ENCODE results near the gene ELAVL3. TPM values are rescaled to one million over a fixed set of nuclear protein-coding genes. Genes with fewer than 3 reads are reported as not detected.
A peak's percentile ranks its signal among the peaks of the same experiment; 100 is the strongest.
"Not testable (repeated sequence)": the region's sequence is repeated elsewhere in the genome, so short reads cannot be mapped to it uniquely, and the experiment has no call there.

ELAVL3 gene
- total RNA-seq, 1 donor from 2014 or later: 0.20 TPM

GRCh38 chr19:11435833-11436313, 45.0 kb downstream of the ELAVL3 start:
- DNase-seq: no peak

DNA sequence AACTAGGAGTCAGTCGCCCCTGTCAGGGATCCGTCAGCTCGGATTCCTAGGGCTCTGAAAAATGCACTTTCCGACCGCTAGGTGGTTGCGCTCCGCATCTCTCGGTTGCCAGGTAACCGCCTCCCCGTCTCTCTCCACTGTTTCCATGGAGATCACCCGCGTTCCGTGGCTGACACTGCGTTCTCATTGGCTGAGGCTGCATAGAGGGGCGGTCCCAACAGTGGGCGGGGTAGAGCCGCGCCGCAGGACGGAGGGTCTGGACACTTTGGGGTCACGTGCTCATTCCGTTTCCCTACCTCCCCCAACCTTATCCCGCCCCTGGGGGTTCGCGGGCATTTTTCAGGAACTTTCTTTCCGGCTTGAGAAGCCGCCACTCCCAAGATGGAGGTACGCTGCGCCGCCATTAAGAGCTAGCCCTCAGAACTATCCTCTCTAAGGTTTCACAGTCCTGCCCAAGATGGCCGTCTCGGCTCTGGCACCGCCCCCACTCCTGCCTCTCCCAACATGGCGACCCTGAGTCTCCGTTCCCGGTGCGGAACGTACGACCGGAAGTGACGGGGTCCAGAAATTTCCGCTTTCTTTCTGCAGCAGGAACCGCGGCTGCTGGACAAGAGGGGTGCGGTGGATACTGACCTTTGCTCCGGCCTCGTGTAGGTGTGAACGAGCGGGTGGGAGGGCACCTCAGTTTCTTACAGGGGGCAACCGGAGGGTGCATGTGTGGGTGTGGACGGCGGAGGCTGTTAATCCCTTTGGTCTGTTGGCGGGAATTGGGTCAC, 45.6 kb downstream of the ELAVL3 start, which contains the start of the genes ODAD3 and PRKCSH:
TSS of gene ODAD3 (minus strand) at position 65 of the 776 bp plus-strand sequence. CDS start 105 bp downstream, outside the sequence.
TSS of gene PRKCSH (plus strand) at position 579 of the 776 bp plus-strand sequence. CDS start 483 bp downstream, outside the sequence.
- peak; percentile 100 for DNase-seq

DNA sequence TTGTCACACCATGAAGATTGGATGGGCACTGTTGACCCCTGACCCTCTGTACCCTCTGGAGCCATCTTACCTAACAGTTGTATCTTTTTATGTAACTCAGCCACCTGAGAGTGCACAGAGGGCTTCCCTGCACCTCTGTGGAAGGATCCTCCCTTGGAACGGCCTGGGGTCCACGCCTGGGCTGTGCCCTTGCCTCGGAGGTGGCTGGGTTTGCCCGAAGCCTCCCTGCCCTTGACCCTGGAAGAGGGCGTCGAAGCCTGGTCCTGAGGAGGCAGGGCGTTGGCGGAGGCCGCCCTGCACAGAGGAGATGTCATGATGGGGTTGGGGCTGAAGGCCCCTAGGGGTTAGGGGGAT, 46.2 kb downstream of the ELAVL3 start:
- DNase-seq: no peak

DNA sequence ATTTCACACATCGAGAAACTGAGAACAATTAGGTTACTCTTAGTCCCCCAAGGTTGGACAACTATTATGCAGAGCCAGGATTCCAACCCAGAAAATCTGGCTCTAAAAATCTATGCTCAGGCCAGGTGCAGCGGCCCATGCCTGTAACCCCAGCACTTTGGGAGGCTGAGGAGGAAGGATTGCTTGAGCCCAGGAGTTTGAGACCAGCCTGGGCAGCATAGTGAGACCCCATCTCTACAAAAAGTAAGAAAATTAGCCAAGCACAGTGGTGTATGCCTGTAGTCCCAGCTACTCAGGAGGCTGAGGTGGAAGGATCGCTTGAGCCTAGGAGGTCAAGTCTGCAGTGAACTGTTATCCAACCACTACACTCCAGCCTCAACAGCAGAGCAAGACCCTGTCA, 47.3 kb downstream of the ELAVL3 start:
- not testable (repeated sequence) for DNase-seq

GRCh38 chr19:11426656-11427055, 54.2 kb downstream of the ELAVL3 start:
- DNase-seq: no peak

GRCh38 chr19:11425719-11426457, 55.0 kb downstream of the ELAVL3 start:
- no peak for DNase-seq

GRCh38 chr19:11423791-11424181, 57.1 kb downstream of the ELAVL3 start:
- no peak for DNase-seq

- no peak for DNase-seq
These were observed 57.6 kb downstream of the ELAVL3 start for GRCh38 chr19:11423164-11423790.

DNA sequence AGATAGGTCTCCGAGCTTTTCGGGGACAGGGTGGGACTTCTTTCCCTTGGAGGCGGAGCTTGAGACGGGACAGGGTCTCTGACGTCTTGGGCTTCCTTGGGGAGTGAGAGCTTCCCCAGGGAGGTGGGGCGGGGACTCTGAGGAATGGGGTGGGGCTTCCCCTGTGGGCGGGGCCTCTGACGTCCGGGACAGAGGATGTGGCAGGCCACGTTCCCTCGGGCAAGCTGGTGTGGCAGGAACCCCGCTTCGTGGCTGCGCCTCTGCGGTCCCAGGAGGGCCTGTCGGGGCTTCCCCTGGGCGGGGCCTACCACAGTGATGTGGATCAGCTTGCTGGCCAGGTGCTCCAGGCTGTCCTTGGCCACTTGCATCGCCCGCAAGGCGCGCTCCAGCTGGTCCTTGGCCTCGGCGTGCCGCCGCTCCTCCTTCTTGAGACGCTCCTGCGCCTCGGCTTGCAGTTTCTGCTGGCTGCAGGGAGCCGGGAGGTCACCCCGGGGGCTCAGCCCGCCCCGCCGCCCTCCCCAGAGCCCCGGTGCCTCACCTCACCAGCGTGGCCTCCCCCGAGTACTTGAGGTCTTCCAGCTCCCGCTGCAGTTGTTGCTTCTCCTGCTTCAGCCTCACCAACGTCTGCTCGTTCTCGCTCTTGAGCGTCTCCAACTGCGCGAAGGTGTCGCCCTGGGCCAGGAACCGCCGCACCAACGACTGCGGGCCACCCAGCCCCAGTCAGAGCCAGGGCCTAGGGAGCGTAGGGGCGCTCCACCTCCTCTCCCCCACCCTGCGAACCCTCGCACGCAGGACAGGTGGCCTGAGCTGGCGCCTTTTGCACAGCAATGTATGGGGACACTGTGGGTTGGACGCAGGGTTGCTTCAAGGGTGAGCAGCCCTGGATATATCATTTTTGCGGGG, 58.4 kb downstream of the ELAVL3 start:
- no peak for DNase-seq

GRCh38 chr19:11421371-11422098, 59.3 kb downstream of the ELAVL3 start:
- DNase-seq: no peak

DNA sequence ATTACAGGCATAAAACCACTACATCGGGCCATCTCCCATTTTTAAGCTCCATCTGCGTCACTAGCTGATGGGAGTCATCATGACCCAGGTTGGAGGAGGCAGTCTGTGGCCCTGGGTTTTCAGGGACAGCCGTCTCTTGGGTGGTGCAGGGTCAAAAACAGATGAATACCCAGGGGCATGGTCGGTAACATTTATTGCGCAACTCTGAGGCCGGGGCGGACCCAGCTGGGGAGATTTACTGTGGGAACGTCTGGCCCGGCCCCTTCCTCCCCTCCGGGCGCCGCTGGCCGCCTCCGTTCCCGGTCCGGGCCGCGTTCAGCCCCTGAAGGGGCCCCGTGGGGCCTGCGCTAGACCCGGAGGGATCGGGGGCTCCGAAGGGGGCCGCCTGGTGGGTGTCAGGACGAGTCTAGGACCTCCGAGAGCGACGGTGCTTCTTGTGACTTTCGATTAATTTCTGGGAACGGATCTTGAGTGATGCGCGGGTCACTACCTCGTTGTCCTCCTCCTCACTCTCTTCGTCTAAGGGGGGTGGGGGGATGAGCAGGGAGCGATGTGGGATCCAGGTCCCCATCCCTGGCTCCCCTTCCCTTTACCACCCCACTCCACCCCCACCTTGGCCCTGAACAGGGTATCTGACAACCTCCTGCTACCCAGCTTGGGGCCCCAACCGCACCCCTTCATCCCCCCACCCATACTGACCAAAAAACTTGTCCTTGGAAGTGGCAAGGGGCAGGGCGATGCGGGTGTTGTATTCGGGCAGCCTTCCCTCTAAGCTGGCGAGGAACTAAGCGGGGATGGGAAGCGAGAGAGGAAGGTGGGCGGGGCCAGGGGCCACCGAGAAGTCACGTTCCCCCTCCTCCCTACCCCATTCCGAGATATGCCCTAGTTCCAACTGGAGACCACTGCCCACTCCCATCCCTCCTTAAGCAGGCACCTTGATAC, 60.1 kb downstream of the ELAVL3 start:
- DNase-seq: no peak

DNA sequence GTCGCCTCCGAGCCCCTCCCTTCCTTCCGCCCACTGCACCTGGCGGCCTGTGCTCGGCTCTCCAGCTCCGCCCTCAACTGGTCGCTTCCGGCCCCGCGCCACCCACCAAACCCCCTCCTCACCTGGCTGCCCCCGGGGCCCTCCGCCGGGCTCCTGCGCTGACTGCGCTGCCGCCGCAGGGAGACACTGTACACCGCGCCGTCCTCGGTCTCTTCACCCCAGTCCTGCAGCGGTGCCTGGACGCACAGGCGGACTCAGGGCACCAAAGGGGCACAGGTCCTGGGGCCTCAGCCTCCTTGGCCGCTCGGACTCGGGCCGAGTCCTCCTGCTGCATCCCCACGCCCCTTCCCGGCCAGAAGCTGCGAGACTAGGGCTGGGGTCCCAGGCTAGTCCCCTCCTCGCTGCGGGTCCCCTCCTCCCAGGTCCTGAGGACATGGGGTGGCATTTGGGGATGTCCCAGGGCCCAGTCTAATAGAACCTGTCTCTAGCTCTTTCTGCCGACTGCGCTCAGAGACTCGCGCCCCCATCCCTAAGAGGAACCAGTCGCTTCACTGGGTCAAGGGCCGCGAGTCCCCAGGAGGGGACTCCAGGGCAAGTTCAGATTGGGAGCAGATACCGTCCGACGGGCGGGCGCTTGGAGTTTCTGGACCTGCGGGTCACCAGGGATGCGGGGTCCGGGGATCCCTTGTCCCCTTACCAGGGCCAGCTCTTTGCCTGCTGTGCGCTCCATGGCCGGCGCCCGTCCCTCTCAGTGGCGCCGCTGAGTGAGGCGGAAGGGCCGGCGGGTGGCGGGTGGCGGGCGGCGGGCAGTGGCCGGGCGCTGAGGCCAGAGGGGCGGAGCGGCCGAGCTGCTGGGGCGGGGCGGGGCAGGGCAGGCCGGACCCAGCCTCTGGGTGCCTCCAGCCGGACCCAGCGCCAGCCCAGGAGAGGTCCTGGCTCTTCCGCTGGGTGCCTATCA, 62.0 kb downstream of the ELAVL3 start, which contains the start of gene RGL3:
TSS of gene RGL3 (minus strand) at position 766 of the 958 bp plus-strand sequence. CDS start at position 730, 36 bp downstream.
- DNase-seq: no peak

DNA sequence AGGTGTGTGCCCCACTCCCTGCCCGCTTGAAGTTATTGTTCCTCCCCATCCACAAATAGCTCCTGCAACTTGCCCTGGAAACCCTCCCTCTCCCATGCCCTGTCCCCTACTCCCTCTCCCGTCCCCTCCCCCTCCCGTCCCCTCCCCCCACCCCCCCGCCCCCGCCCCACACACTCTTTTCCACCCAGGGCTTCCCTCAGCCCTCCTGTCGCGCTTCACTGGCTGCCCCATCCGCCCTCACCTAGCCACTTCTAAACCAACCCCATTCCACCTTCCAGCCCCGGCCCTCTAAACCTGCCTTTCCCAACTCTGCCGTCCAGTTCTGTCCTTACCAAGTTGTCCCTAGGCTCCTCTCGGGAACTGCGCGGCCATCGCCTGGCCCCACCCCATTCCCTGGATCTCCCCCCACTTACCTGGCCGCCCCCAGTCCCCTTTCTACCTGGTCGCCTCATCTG, 62.7 kb downstream of the ELAVL3 start:
- no peak for DNase-seq

DNA sequence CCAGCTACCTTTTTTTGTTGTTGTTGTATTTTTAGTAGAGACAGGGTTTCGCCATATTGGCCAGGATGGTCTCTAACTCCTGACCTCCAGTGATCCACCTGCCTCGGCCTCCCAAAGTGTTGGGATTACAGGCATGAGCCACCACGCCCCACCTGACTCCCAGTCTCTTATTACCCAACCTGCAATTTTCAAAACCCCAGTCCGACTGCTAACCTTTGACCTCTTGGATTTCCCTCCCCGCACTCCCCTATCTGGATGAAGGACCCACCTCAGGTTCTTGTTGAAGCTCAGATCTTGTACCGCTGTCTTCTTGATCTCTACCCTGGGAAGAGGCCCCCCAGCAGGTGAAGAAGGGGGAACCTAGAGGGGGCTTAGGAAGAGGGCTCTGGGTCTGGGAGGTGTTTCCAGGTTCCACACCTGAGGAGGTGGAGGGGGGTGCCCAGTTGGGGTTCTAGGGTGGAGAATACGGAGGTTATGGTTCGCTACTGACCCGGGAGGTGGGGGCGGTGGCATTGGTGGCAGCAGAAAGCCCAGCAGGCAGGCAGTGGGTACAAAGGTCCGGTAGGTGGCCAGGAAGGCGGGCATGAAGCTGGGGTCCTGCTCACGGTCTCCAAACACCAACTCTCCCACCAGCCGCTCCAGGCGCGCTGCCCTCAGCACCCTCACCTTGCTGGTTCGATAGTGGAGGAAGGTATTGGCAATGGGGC, 64.3 kb downstream of the ELAVL3 start:
- DNase-seq: no peak

DNA sequence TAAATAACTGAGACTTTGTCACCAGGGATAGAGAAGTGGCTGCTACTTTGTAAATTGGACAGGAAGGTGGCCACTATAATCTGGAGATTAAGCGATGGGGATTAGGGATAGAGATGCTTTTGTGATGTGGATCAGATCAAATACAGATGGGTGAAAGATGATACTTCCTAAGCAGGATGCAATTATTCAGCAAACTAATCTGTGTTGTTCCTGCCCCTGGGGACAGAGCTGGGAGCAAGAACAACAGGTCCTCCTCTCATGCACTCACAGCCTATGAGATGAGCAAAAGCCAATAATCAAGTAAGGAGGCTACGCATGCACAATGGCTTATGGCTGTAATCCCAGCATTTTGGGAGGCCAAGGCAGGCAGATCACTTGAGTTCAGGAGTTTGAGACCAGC, 66.3 kb downstream of the ELAVL3 start:
- no peak for DNase-seq

DNA sequence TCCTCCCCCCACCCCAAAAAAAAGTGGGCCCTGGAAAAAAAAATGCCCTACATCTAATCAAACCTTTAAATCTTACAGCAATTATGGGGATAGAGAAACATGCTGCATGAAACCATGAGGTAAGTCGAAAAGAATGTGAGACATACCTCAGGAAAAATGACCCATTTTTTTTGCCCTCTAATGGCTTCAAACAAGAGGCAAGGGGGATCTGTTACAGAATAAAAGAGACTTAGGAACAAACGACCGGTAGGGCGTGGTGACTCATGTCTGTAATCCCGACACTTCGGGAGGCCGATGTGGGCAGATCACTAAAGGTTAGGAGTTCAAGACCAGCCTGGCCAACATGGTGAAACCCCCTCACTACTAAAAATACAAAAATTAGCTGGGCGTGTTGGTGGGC, 70.2 kb downstream of the ELAVL3 start:
- DNase-seq: no peak

DNA sequence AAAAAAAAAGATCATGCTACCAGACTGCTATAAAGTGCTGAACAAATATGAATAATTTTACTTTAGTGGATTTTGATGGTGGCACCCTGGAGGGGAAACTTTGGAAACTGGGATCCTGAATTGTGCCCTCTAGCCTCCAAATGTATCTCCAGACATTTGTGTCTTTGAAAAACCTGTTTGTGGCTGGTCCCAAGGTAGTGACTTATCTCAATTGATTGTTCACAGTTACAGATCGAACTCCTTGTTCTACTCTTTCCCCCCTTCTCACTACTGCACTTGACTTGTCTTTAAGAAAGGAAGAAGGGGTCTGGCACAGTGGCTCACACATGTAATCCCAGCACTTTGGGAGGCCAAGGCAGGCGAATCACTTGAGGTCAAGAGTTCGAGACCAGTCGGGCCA, 72.3 kb downstream of the ELAVL3 start:
- no peak for DNase-seq
